ENCODE data around the gene PRKN.

The PRKN gene

GRCh38 chr6:161303628-161304340 is 1423.8 kb downstream of the PRKN start:
- no peak for DNase-seq

GRCh38 chr6:161302949-161303348 is 1424.6 kb downstream of the PRKN start:
- DNase-seq, result no peak

GRCh38 chr6:161301338-161301737 is 1426.2 kb downstream of the PRKN start:
- DNase-seq, result no peak

GRCh38 chr6:161300823-161301222 is 1426.7 kb downstream of the PRKN start:
- no peak for DNase-seq

GRCh38 chr6:161299726-161300125 is 1427.8 kb downstream of the PRKN start:
- no peak for DNase-seq

All from NCI-H446 (cell line).